Ovary (tissue), 10 donors: ENCODE data around the gene MYL11. TPM values are rescaled to one million over a fixed set of nuclear protein-coding genes. Genes with fewer than 3 reads are reported as not detected.
"Not testable (repeated sequence)": the region's sequence is repeated elsewhere in the genome, so short reads cannot be mapped to it uniquely, and the experiment has no call there.

Experiments used
- DNase-seq, 5 donors: peaks; one replicate each; pipeline ENCODE4 v3.0.0-alpha.2; 2019 to 2020
- H3K27ac ChIP-seq, 2 donors: fragments of 200-600 bp; one replicate each; pipeline versions ENCODE4 v1.5.1 to v1.8.0; 2019 to 2022
- H3K27me3 ChIP-seq: fragments of 200-600 bp; one replicate; pipeline ENCODE4 v1.8.0; 2022
- H3K36me3 ChIP-seq: fragments of 200-600 bp; sonication (generic); one replicate; pipeline ENCODE4 v1.5.1; 2019
- H3K4me1 ChIP-seq: one replicate; pipeline ENCODE4 v1.8.1; 2013; ENCODE audit warnings: mild to moderate bottlenecking, moderate library complexity; ENCODE audit not compliant: insufficient read depth
- H3K4me3 ChIP-seq: fragments of 200-600 bp; sonication (generic); one replicate; pipeline ENCODE4 v1.5.1; 2017
- H3K9me3 ChIP-seq, 2 donors: fragments of 200-600 bp in 1 of 2; sonication (generic) in 1 of 2; one replicate each; pipeline versions ENCODE4 v1.5.1 to v1.8.1; 2013 to 2019; ENCODE audit warnings: mild to moderate bottlenecking in 1 of 2, moderate library complexity in 1 of 2
- CTCF ChIP-seq, 3 donors: fragments of 450-650 bp in 2 of 3; fragments of 200-600 bp in 1 of 3; IDR thresholded peaks; one replicate each; pipeline versions ENCODE4 v1.5.1 to v1.8.0; 2016 to 2022; ENCODE audit warnings: antibody characterized with exemption in 3 of 3, mild to moderate bottlenecking in 1 of 3
- EP300 ChIP-seq: sonication (generic); formaldehyde crosslinking; IDR thresholded peaks from one replicate; pipeline ENCODE4 v1.6.1; 2017; ENCODE audit warnings: antibody characterized with exemption
- POLR2A ChIP-seq: fragments of 450-650 bp; IDR thresholded peaks from one replicate; pipeline ENCODE4 v1.6.1; 2017; ENCODE audit warnings: antibody characterized with exemption, mild to moderate bottlenecking, moderate library complexity
- WGBS, 3 donors: extraction: QIAGEN DNeasy Blood & Tissue Kit in 1 of 3; methylation state at CpG; one replicate each; pipeline versions ENCODE4 v1.1.5 to v1.1.7; 2013 to 2017; 5-methylcytosine and 5-hydroxymethylcytosine counted together
- intact Hi-C, 4 donors: fragments of 100-400 bp; cut with DNase I; formaldehyde crosslinking; loops; one replicate each; pipeline versions ENCODE4 v1.11.0 to v1.15.1; 2022 to 2023
- long read RNA-seq, 3 donors: library from polyadenylated mRNA in 2 of 3; unstranded in 2 of 3; transcript quantifications; one replicate each; pipeline ENCODE4 v2.0.0 and lab custom pipeline, GENCODE V29; 2021 to 2026
- polyA plus RNA-seq, 2 donors: library from polyadenylated mRNA; stranded (reverse); fragments of 200-250 nt in 1 of 2; fragments of 350-450 nt in 1 of 2; fragmentation: Illumina TruSeq in 1 of 2; extraction: RNeasy Lipid Tissue Mini Kit (QIAGEN cat#74804) in 1 of 2; gene quantifications; one replicate each; pipeline ENCODE4 v1.2.3, GENCODE V29; 2013 to 2014
- total RNA-seq, 7 donors: library from RNA; depleted of rRNA in 2 of 7; stranded (reverse); fragments of >200 nt in 2 of 7; fragmentation: NEBNext Ultra II Directional in 3 of 7; extraction: Animal tissue kit (Norgen Biotek cat#: 25700) in 3 of 7; gene quantifications; one replicate each; pipeline versions ENCODE4 v1.1.0 to v1.2.4, GENCODE V29; 2016 to 2023
- donor health status: DM: no; HTN: no; CAD: no; lungs with moderate emphysema.
- donor health status: DM: no; HTN: no; CAD: no.
- donor health status: Bipolar disorder and iron deficiency.
- donor health status: DM: yes; HTN: yes; CAD: no.
- donor health status: DM: no; HTN: no; CAD: no.
- donor health status: DM: yes; HTN: yes; CAD: no.

Gene MYL11
- total RNA-seq (1 to 10 TPM in 2 of 7 donors, not detected in 5; 1.0 to 1.3 TPM), polyA plus RNA-seq (1 to 10 TPM in 1 of 2 donors, under 1 TPM in 1; 0.38 to 1.4 TPM)
- long read RNA-seq, donor 1, partial matches to known transcripts = 0 of 1 reads
- long read RNA-seq, donor 1, other reads (novel, unspliced or antisense) = 1 of 1 reads
- long read RNA-seq, donor 2 = 0 reads
- long read RNA-seq, donor 3, partial matches to known transcripts = 0 of 1 reads
- long read RNA-seq, donor 3, other reads (novel, unspliced or antisense) = 0 of 1 reads

GRCh38 chr16:30374538-30374937 is at the start of gene MYL11:
Gene MYL11, plus strand, starts transcription at chr16:30374802. Its CDS starts 56 bp downstream, at chr16:30374858.
- Histone ChIP-seq H3K27me3 (no peaks in the 10 kb centered on the region), H3K36me3 (no peaks in the 10 kb centered on the region), H3K4me1 (peaks cover 9% of the 10 kb centered on the region), H3K27ac (no peak within 1 kb of the TSS), H3K4me3 (no peak within 1 kb of the TSS), H3K9me3 (no peaks in the 10 kb centered on the region)
- 84 to 85% (median 84%) methylated on average over 6 of the region's 6 CpGs for WGBS, 3 donors
- no peak for DNase-seq
- TF ChIP-seq POLR2A (no peak), EP300 (no peak), CTCF (IDR thresholded peaks at IDR 0.05) (no peak)
- intact Hi-C loops = loop anchor here in 1 of 4 donors (10.0 kb wide), 1 partner anchor 280 kb away; the partner anchor contains the start of genes FBRS and PRR14

- H3K27me3 ChIP-seq, H3K9me3 ChIP-seq, H3K4me1 ChIP-seq, H3K36me3 ChIP-seq, intact Hi-C loops: not testable (repeated sequence)
- peak; percentile 66 to 84 (median 71) for DNase-seq
- 0 to 1% (median 1%) methylated on average over 20 to 25 of the region's 33 CpGs for WGBS, 3 donors
- H3K4me3 ChIP-seq = peak overlapping the region; percentile 76
- H3K27ac ChIP-seq = peak overlapping the region in 1 of 2 donors; percentile 95
Measured at GRCh38 chr16:30334473-30334989, 40.1 kb upstream of the MYL11 start.

GRCh38 chr16:30335028-30335597 is 39.5 kb upstream of the MYL11 start:
- peak overlapping the region; percentile 85 to 95 for H3K27ac ChIP-seq
- intact Hi-C loops, H3K27me3 ChIP-seq, H3K4me1 ChIP-seq, H3K9me3 ChIP-seq, H3K36me3 ChIP-seq: not testable (repeated sequence)
- DNase-seq = peak; percentile 83 to 90 (median 87)
- WGBS, 3 donors = 0 to 1% (median 1%) methylated on average over 34 to 70 of the region's 70 CpGs
- TF ChIP-seq POLR2A (peak; percentile 72), CTCF (IDR thresholded peaks at IDR 0.05) (peak in 1 of 3 donors; percentile 27)
- peak overlapping the region; percentile 76 for H3K4me3 ChIP-seq

- WGBS, 3 donors = 32 to 40% (median 38%) methylated on average over 17 of the region's 17 CpGs
- Histone ChIP-seq H3K36me3 (no peaks in the 10 kb centered on the region), H3K27me3 (no peaks in the 10 kb centered on the region), H3K27ac (peak overlapping the region in 1 of 2 donors; percentile 95), H3K9me3 (no peaks in the 10 kb centered on the region), H3K4me3 (peak overlapping the region; percentile 76), H3K4me1 (peaks cover 5% of the 10 kb centered on the region)
- intact Hi-C loops = no loop called here
- peak in 2 of 5 donors; percentile 54 to 63 for DNase-seq
- TF ChIP-seq EP300 = no peak
- no peak for TF ChIP-seq CTCF (IDR thresholded peaks at IDR 0.05)
- no peak for TF ChIP-seq POLR2A
Measured at GRCh38 chr16:30335598-30336474, 38.8 kb upstream of the MYL11 start.

- DNase-seq, H3K4me3 ChIP-seq, H3K9me3 ChIP-seq, H3K27ac ChIP-seq, intact Hi-C loops, H3K27me3 ChIP-seq, H3K4me1 ChIP-seq, H3K36me3 ChIP-seq: not testable (repeated sequence)
- WGBS, 3 donors = 89 to 97% (median 93%) methylated on average over 10 of the region's 10 CpGs
Measured at GRCh38 chr16:30337964-30338357, 36.6 kb upstream of the MYL11 start.

GRCh38 chr16:30338715-30339114 is 35.9 kb upstream of the MYL11 start:
- H3K9me3 ChIP-seq, DNase-seq, H3K36me3 ChIP-seq, H3K27ac ChIP-seq, H3K27me3 ChIP-seq, intact Hi-C loops, H3K4me3 ChIP-seq, H3K4me1 ChIP-seq: not testable (repeated sequence)
- 30 to 42% (median 35%) methylated on average over 5 of the region's 5 CpGs for WGBS, 3 donors
